ENCODE data around the gene ZNF445. TPM values are rescaled to one million over a fixed set of nuclear protein-coding genes. Genes with fewer than 3 reads are reported as not detected.

The ZNF445 gene
- total and polyA plus RNA-seq, 2 of the 8 experiments (the other 6 are each of a cell fraction or from before 2014, with no cell fraction given), result 3.3 to 26.3 TPM

GRCh38 chr3:44521721-44522120 lies 44.3 kb upstream of the ZNF445 start:
- H4K8ac ChIP-seq (ENCODE audit: extremely low read depth, insufficient read depth, low read length), result no peak overlapping the region
- no peaks in the 10 kb centered on the region for H3K27me3 ChIP-seq (replicated peaks in 1 of 4; ENCODE audit: control insufficient read depth in 3 of 4, extremely low read depth in 1 of 4, insufficient read depth in 3 of 4, low read length in 3 of 4)
- WGBS, 2 experiments (ENCODE audit: extremely low coverage in 1 of 2, insufficient coverage in 1 of 2, insufficient read length in 1 of 2, insufficient replicate concordance in 2 of 2, low coverage in 1 of 2, low lambda C conversion rate in 2 of 2, missing lambda C conversion rate in 1 of 2), result no CpG with 5 or more reads among the region's 3 CpGs
- no peaks in the 10 kb centered on the region for H3K9me3 ChIP-seq (ENCODE audit: insufficient read depth in 2 of 2, low read depth in 1 of 2, low read length in 1 of 2)
- TF ChIP-seq CBX8 (IDR thresholded peaks at IDR 0.05; ENCODE audit: borderline replicate concordance, low read depth, low read length) (no peak), JUND (IDR thresholded peaks at IDR 0.05; ENCODE audit: low read length) (no peak), GABPA (IDR thresholded peaks at IDR 0.05; ENCODE audit: borderline replicate concordance, insufficient read depth, low read length) (no peak), USF2 (IDR thresholded peaks at IDR 0.05; ENCODE audit: low read length) (no peak), BRCA1 (IDR thresholded peaks at IDR 0.05; ENCODE audit: low read depth, low read length) (no peak), TBP (IDR thresholded peaks at IDR 0.05; ENCODE audit: low read depth, low read length) (no peak), CHD2 (IDR thresholded peaks at IDR 0.05; ENCODE audit: low read length) (no peak), SP1 (IDR thresholded peaks at IDR 0.05; ENCODE audit: low read depth, low read length) (no peak), BCL11A (IDR thresholded peaks at IDR 0.05; ENCODE audit: low read depth in 2 of 2, low read length in 2 of 2) (no peak), HDAC2 (IDR thresholded peaks at IDR 0.05; ENCODE audit: borderline replicate concordance in 1 of 2, low read depth in 2 of 2, low read length in 2 of 2) (no peak), NANOG (IDR thresholded peaks at IDR 0.05; ENCODE audit: insufficient read depth, low read depth, low read length, poor library complexity, severe bottlenecking) (no peak), RNF2 (IDR thresholded peaks at IDR 0.05; ENCODE audit: borderline replicate concordance, low read depth, low read length, missing control alignments, poor library complexity, severe bottlenecking) (no peak)
- no peak overlapping the region for H4K91ac ChIP-seq (replicated peaks; ENCODE audit: insufficient read length, low read length)
- no peak overlapping the region for H2BK12ac ChIP-seq (ENCODE audit: low read depth, low read length)
- no peak overlapping the region for H2AK5ac ChIP-seq (ENCODE audit: low read depth, low read length)
- no peak overlapping the region for H2BK20ac ChIP-seq (ENCODE audit: low read length)
- no peak for FAIRE-seq
- no peaks in the 10 kb centered on the region for H3K36me3 ChIP-seq (ENCODE audit: control insufficient read depth in 2 of 4, insufficient read depth in 4 of 4, low read length in 3 of 4)
- no peak overlapping the region for H3K14ac ChIP-seq (ENCODE audit: insufficient read length)
- no peaks in the 10 kb centered on the region for H4K20me1 ChIP-seq (replicated peaks in 1 of 2; ENCODE audit: control insufficient read depth in 1 of 2, insufficient read depth in 2 of 2, low read length in 2 of 2)
- no peaks in the 10 kb centered on the region for H3K23me2 ChIP-seq (ENCODE audit: low read depth, low read length)
- no peak overlapping the region for H4K5ac ChIP-seq (ENCODE audit: insufficient read length, low read depth, low read length)
- H3K4ac ChIP-seq (replicated peaks; ENCODE audit: insufficient read length, low read depth, low read length), result no peak overlapping the region
- no peak overlapping the region for H3K9ac ChIP-seq (replicated peaks in 1 of 4; ENCODE audit: extremely low read depth in 1 of 4, low read depth in 3 of 4, low read length in 3 of 4)
- H2BK120ac ChIP-seq (replicated peaks; ENCODE audit: low read depth, low read length), result no peak overlapping the region
- H2BK15ac ChIP-seq (ENCODE audit: low read length), result no peak overlapping the region
- H2AFZ ChIP-seq (ENCODE audit: low read length), result no peak overlapping the region
- no peaks in the 10 kb centered on the region for H3K79me2 ChIP-seq (ENCODE audit: control insufficient read depth in 1 of 2, insufficient read depth in 2 of 2, low read length in 2 of 2)
- H3K27ac ChIP-seq (ENCODE audit: low read depth, low read length), result no peak overlapping the region
- ChIA-PET POLR2A (ENCODE audit: partially characterized antibody) (no interaction called here), CTCF (ENCODE audit: partially characterized antibody) (interaction anchor here (1.1 to 1.3 kb wide), 2 partner anchors 8 to 197 kb away, joined by 3 read pairs; no protein-coding TSS in a partner anchor)
- H2BK5ac ChIP-seq (ENCODE audit: low read depth, low read length), result no peak overlapping the region
- H3K4me1 ChIP-seq (replicated peaks in 1 of 4; ENCODE audit: control insufficient read depth in 3 of 4, insufficient read depth in 4 of 4, low read length in 3 of 4), result peaks cover 0 to 6% (median 0%) of the 10 kb centered on the region in 4 experiments; a peak in 1 of 7 replicates
- no peak for DNase-seq (ENCODE audit: low read depth in 1 of 2, low spot score in 2 of 2)
- H3K56ac ChIP-seq (replicated peaks; ENCODE audit: insufficient read length, low read depth, low read length), result no peak overlapping the region
- H3K18ac ChIP-seq (ENCODE audit: extremely low read depth, low read length), result no peak overlapping the region
- no peak overlapping the region for H3K23ac ChIP-seq (ENCODE audit: insufficient read length)
- H3K79me1 ChIP-seq (ENCODE audit: low read depth, low read length), result no peaks in the 10 kb centered on the region
- H3K4me2 ChIP-seq (ENCODE audit: insufficient read depth in 1 of 2, low read depth in 2 of 2, low read length in 2 of 2), result no peak overlapping the region
- no peak overlapping the region for H3K4me3 ChIP-seq (ENCODE audit: extremely low read depth in 1 of 4, insufficient read depth in 2 of 4, low read depth in 3 of 4, low read length in 4 of 4)
